GM06990 (cell line): ENCODE measurements around the gene BMP7.

Experiments used
- DNase-seq: peaks from one replicate; pipeline ENCODE4 v3.0.0-alpha.2; 2011; ENCODE audit not compliant: insufficient read length; ENCODE audit errors: extremely low read depth
- H3K27me3 ChIP-seq: replicated peaks from 2 replicates; pipeline ENCODE4 v1.6.0; 2011; ENCODE audit warnings: low read length; ENCODE audit not compliant: control insufficient read depth, insufficient read depth
- H3K36me3 ChIP-seq: 2 replicates; pipeline ENCODE4 v1.5.1; 2011; ENCODE audit warnings: low read length; ENCODE audit not compliant: control insufficient read depth, insufficient read depth
- H3K4me3 ChIP-seq: replicated peaks from 2 replicates; pipeline ENCODE4 v1.5.1; 2011; ENCODE audit warnings: low read depth, mild to moderate bottlenecking, control low read depth, low read length
- TF ChIP-seq, protein P1 (sequence below): IDR thresholded peaks from 2 replicates; pipeline ENCODE4 v1.5.1; 2011; ENCODE audit warnings: low read length, control low read depth, mild to moderate bottlenecking, inconsistent platforms; ENCODE audit not compliant: insufficient read depth, poor library complexity, severe bottlenecking

BMP7 gene

DNA sequence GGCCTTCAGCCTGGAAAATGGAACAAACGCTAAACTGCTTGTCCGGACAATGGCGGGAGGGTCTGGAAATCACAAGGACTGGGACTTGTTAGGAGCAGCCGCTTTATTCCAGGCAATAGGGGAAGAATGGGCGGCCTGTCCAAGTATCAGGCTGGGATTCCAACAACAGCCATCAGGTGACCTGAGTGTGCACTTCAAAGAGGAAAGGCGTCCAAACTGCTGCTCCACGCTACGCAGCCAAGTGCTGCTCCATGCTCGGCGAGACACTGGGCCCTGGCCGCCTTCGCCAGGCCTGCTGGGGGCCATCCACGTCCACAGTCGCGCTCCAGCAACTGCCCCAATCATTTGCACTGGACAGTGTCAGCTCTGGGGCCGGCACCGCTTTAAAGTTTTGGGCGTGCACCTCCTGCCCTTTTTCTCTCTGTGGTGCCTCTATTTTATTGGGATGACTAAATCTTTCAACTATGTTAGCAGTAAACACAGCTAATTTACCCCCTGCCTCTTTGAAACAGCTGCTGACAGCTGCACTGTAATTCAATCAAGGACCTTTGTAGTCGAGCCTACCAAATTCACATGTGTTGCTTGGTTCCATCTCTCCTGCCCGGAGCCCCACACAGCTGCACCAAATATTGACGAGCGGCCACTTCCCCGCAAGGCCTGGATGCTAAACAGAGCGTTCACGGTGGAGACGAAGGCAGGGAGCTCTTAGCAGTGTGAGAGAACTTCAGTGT is 98.3 kb downstream of the BMP7 start:
- DNase-seq: no peak
- H3K27me3 ChIP-seq: no peaks in the 10 kb centered on the region
- no peak overlapping the region for H3K4me3 ChIP-seq
- no peaks in the 10 kb centered on the region for H3K36me3 ChIP-seq
- TF ChIP-seq, protein P1, sequence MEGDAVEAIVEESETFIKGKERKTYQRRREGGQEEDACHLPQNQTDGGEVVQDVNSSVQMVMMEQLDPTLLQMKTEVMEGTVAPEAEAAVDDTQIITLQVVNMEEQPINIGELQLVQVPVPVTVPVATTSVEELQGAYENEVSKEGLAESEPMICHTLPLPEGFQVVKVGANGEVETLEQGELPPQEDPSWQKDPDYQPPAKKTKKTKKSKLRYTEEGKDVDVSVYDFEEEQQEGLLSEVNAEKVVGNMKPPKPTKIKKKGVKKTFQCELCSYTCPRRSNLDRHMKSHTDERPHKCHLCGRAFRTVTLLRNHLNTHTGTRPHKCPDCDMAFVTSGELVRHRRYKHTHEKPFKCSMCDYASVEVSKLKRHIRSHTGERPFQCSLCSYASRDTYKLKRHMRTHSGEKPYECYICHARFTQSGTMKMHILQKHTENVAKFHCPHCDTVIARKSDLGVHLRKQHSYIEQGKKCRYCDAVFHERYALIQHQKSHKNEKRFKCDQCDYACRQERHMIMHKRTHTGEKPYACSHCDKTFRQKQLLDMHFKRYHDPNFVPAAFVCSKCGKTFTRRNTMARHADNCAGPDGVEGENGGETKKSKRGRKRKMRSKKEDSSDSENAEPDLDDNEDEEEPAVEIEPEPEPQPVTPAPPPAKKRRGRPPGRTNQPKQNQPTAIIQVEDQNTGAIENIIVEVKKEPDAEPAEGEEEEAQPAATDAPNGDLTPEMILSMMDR: no peak

DNA sequence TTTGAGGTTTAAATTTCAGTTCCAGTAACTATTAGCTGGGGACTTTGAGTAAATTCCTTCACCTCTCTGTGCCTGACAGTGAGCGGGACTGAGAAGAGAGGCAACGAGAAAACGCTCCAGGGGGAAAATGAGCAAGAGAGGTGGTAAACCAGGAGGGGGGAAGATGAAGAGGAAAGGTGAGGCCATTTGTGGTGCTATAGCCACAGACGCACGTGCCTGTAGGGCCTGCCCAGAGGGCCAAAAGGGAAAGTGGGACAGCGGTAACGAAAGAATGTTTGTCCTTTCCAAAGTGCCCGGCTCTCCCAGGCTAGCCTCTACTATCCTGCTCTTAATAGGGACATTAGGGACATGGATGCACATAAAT is 99.2 kb downstream of the BMP7 start:
- no peaks in the 10 kb centered on the region for H3K36me3 ChIP-seq
- TF ChIP-seq, protein P1: no peak
- H3K4me3 ChIP-seq: no peak overlapping the region
- H3K27me3 ChIP-seq: no peaks in the 10 kb centered on the region
- no peak for DNase-seq

DNA sequence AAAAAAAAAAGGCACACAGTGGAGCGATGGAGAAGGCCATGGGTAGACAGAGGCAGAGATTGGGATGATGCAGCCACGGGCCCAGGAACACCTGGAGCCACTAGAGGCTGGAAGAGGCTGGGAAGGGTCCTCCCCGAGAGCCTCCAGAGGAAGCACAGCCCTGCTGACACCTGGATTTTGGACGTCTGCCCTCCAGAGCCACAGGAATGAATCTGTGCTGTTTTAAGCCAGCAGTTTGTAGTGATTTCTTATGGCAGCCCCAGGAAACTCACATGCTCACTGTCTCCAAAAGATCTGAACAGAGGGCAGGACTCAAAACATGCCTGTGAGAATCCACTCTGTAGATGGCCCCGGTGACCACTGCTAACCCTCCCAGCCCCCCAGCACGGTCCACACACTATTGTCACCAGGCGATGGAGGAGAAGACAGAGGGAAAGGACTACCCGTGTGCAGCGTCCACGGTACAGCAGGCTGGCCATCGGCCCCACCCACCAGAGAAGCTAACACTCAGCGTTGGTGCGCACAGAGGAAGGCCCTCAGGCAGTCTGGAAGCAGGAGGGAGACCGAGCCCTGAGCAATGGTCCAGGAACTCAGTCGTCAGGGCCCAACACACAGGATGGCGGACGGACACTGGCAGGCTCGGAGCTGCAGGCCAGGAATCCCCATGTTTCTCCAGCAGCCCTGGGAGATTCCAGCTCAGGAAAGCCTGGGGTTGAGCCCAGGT is 99.7 kb downstream of the BMP7 start:
- no peak for DNase-seq
- Histone ChIP-seq H3K27me3 (no peaks in the 10 kb centered on the region), H3K4me3 (no peak overlapping the region), H3K36me3 (no peaks in the 10 kb centered on the region)
- TF ChIP-seq, protein P1: no peak

DNA sequence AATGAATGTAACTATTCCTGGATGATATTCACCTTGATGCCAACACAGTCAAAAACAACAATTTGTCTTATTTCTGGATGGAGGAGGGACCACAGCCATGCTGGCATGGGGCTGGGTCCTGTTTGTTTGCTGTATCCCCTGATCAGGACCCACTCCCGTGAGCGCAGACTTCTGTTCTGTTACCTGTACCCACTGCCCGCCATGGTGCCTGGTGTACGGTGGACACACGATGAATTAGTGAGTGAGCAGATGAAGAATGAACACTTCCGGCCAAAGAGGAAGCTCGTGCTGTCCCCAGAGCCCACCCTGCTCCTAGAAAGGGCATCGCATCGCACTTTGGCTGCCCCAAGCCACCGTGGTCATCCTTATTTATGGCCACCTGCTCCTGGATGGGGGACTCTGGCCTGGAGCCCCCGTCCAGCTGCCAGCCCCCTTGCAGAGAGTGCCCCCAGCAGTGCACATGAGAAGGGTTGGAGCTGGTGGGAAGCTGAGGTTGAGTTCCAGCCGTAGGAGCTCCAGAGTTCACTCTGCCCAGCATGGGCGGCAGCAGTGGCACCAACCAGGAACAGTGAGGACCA is 100.9 kb downstream of the BMP7 start:
- DNase-seq: no peak
- no peaks in the 10 kb centered on the region for H3K36me3 ChIP-seq
- TF ChIP-seq, protein P1: no peak
- no peaks in the 10 kb centered on the region for H3K27me3 ChIP-seq
- no peak overlapping the region for H3K4me3 ChIP-seq

DNA sequence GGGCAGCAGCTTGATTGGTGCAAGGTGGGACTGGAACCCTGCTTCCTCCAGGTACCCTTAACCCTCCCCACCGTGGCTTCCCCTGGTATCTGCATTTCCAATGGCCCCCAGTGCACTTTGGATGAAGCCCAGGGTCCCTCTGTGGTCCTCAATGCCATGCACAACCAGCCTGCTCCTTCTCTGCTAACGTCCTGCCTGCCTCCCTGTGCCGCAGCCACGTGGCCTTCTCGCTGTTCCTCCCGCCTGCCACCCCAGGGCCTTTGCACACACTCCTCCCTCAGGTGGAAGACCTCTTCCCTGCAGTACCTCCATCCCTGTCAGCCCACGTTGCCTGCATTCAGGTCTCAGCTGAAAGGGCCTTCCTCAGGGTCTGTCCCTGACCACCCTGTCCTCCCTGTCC is 101.6 kb downstream of the BMP7 start:
- DNase-seq: no peak
- no peak overlapping the region for H3K4me3 ChIP-seq
- H3K36me3 ChIP-seq: no peaks in the 10 kb centered on the region
- no peaks in the 10 kb centered on the region for H3K27me3 ChIP-seq
- TF ChIP-seq, protein P1: no peak
